PC-9 (cell line): ENCODE data around the gene IL9R. TPM values are rescaled to one million over a fixed set of nuclear protein-coding genes. Genes with fewer than 3 reads are reported as not detected.
A peak's percentile ranks its signal among the peaks of the same experiment; 100 is the strongest.

ENCODE experiments used
- BruUV-seq: library from RNA; stranded (reverse); fragments of 400-500 nt; replicated peaks from 2 replicates; lab custom pipeline; 2021; lab: Mats Ljungman, UMichigan
- CTCF ChIA-PET: fragments of 300-600 bp; sonication (Branson Sonifier 250); formaldehyde crosslinking; loops from one replicate; lab custom pipeline; 2022; ENCODE audit warnings: antibody characterized with exemption; lab: Charles Lee
- POLR2A ChIA-PET: fragments of 300-600 bp; sonication (Branson Sonifier 250); formaldehyde crosslinking; loops from one replicate; lab custom pipeline; 2022; ENCODE audit warnings: antibody characterized with exemption; ENCODE audit not compliant: unreplicated experiment; lab: Charles Lee
- DNase-seq, 2 experiments: peaks; one replicate each; pipeline versions ENCODE4 v3.0.0 to v3.0.0-alpha.2; 2015 to 2022; ENCODE audit warnings: mixed read lengths in 1 of 2
- H2AFZ ChIP-seq: fragments of 200-600 bp; sonication (generic); 2 replicates; pipeline ENCODE4 v1.8.1; 2017; ENCODE audit warnings: antibody characterized with exemption
- H3F3A ChIP-seq: fragments of 200-600 bp; sonication (generic); 2 replicates; pipeline ENCODE4 v1.8.1; 2017; ENCODE audit warnings: antibody characterized with exemption, mild to moderate bottlenecking, low read depth; ENCODE audit not compliant: insufficient read depth
- H3K27ac ChIP-seq: fragments of 200-600 bp; sonication (generic); 2 replicates; pipeline ENCODE4 v1.6.1; 2016; ENCODE audit warnings: mixed run types
- H3K27me3 ChIP-seq: fragments of 200-600 bp; sonication (generic); 2 replicates; pipeline ENCODE4 v1.6.1; 2016; ENCODE audit warnings: low read depth, mixed run types; ENCODE audit not compliant: insufficient read depth
- H3K36me3 ChIP-seq: fragments of 200-600 bp; sonication (generic); 2 replicates; pipeline ENCODE4 v1.6.1; 2016; ENCODE audit warnings: low read depth, mixed run types
- H3K4me1 ChIP-seq: fragments of 200-600 bp; sonication (generic); replicated peaks from 2 replicates; pipeline ENCODE4 v1.6.1; 2016; ENCODE audit warnings: mixed run types; ENCODE audit not compliant: insufficient read depth
- H3K4me2 ChIP-seq: fragments of 200-600 bp; sonication (generic); 2 replicates; pipeline ENCODE4 v1.6.1; 2017; ENCODE audit warnings: mixed run types
- H3K4me3 ChIP-seq: fragments of 200-600 bp; sonication (generic); 2 replicates; pipeline ENCODE4 v1.6.1; 2016; ENCODE audit warnings: mixed run types
- H3K79me2 ChIP-seq: fragments of 200-600 bp; sonication (generic); 2 replicates; pipeline ENCODE4 v1.6.1; 2017; ENCODE audit warnings: low read depth, mixed run types
- H3K9me2 ChIP-seq: fragments of 200-600 bp; sonication (generic); 2 replicates; pipeline ENCODE4 v1.8.1; 2017; ENCODE audit warnings: mild to moderate bottlenecking; ENCODE audit not compliant: insufficient read depth
- H3K9me3 ChIP-seq: fragments of 200-600 bp; sonication (generic); 2 replicates; pipeline ENCODE4 v1.8.1; 2016; ENCODE audit warnings: low read depth; ENCODE audit not compliant: insufficient read depth
- H4K20me1 ChIP-seq: fragments of 200-600 bp; sonication (generic); 2 replicates; pipeline ENCODE4 v1.8.1; 2017; ENCODE audit not compliant: insufficient read depth
- CTCF ChIP-seq: fragments of 200-600 bp; sonication (generic); conservative IDR thresholded peaks from 2 replicates; pipeline ENCODE4 v1.6.1; 2017; ENCODE audit warnings: mixed run types, antibody characterized with exemption, mild to moderate bottlenecking, moderate library complexity
- EZH2 ChIP-seq: fragments of 200-600 bp; sonication (generic); IDR thresholded peaks from 2 replicates; pipeline ENCODE4 v1.8.0; 2017; ENCODE audit warnings: antibody characterized with exemption, low read depth
- intact Hi-C: fragments of 100-400 bp; cut with micrococcal nuclease; formaldehyde crosslinking; loops from one replicate; pipeline ENCODE4 v1.10.0; 2022; ENCODE audit not compliant: unreplicated experiment
- total RNA-seq: library from RNA; stranded (reverse); gene quantifications from 2 replicates; pipeline ENCODE4 v1.2.3, GENCODE V29; 2021

The IL9R gene
- total RNA-seq, 1 experiment from 2014 or later: 2.4 TPM

GRCh38 chrX:156002507-156002906, 5.0 kb downstream of the IL9R start:
- ChIA-PET POLR2A (no interaction called here), CTCF (no interaction called here)
- H2AFZ ChIP-seq: no peak overlapping the region
- H3K9me2 ChIP-seq: no peaks in the 10 kb centered on the region
- H3F3A ChIP-seq: no peaks in the 10 kb centered on the region
- H3K27ac ChIP-seq: no peak overlapping the region
- BruUV-seq: no TSS peak
- no peak overlapping the region for H3K4me2 ChIP-seq
- no peak for TF ChIP-seq EZH2
- TF ChIP-seq CTCF: no peak
- no peaks in the 10 kb centered on the region for H3K9me3 ChIP-seq
- no peak for DNase-seq
- no peaks in the 10 kb centered on the region for H4K20me1 ChIP-seq
- intact Hi-C loops: no loop called here
- H3K36me3 ChIP-seq: no peaks in the 10 kb centered on the region
- no peaks in the 10 kb centered on the region for H3K79me2 ChIP-seq
- H3K27me3 ChIP-seq: no peaks in the 10 kb centered on the region
- no peaks in the 10 kb centered on the region for H3K4me1 ChIP-seq
- H3K4me3 ChIP-seq: no peak overlapping the region

- POLR2A ChIA-PET: no interaction called here
- CTCF ChIA-PET: no interaction called here
- Histone ChIP-seq H3K4me2 (no peak overlapping the region), H3K4me1 (no peaks in the 10 kb centered on the region), H3K9me2 (no peaks in the 10 kb centered on the region), H3K27ac (no peak overlapping the region), H3K27me3 (no peaks in the 10 kb centered on the region), H2AFZ (no peak overlapping the region), H3K36me3 (no peaks in the 10 kb centered on the region), H3K79me2 (no peaks in the 10 kb centered on the region), H3K4me3 (no peak overlapping the region), H4K20me1 (no peaks in the 10 kb centered on the region), H3K9me3 (no peaks in the 10 kb centered on the region), H3F3A (no peaks in the 10 kb centered on the region)
- intact Hi-C loops: no loop called here
- TF ChIP-seq EZH2: no peak
- no peak for TF ChIP-seq CTCF
- DNase-seq: no peak
- no TSS peak for BruUV-seq
These were observed 6.1 kb downstream of the IL9R start for GRCh38 chrX:156003486-156004185.

DNA sequence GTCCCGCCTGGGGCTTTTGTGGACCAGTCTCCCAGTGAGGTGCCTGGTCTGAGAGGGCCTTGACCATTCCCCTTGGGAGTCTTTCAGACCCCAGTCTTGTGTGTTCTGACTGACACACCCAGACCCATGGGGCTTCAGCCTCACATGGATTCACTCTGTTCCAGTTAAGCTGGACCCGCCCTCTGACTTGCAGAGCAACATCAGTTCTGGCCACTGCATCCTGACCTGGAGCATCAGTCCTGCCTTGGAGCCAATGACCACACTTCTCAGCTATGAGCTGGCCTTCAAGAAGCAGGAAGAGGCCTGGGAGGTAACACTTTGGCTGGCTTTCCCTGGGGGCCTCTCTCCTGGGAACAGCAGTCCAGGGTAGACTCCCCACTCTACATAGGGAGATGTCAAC, 6.8 kb downstream of the IL9R start:
- POLR2A ChIA-PET: no interaction called here

More for the DNA sequence above, 6.8 kb downstream of the IL9R start:
- H3K9me3 ChIP-seq: no peaks in the 10 kb centered on the region
- no peak overlapping the region for H3K4me3 ChIP-seq
- H3K36me3 ChIP-seq: no peaks in the 10 kb centered on the region
- no peaks in the 10 kb centered on the region for H3K27me3 ChIP-seq
- CTCF ChIA-PET: no interaction called here
- H3K27ac ChIP-seq: no peak overlapping the region
- peak; percentile 11 to 41 for DNase-seq
- H3K9me2 ChIP-seq: no peaks in the 10 kb centered on the region
- no peaks in the 10 kb centered on the region for H3F3A ChIP-seq
- intact Hi-C loops: no loop called here
- no peak overlapping the region for H3K4me2 ChIP-seq
- no peak for TF ChIP-seq EZH2
- TF ChIP-seq CTCF: no peak
- H3K4me1 ChIP-seq: no peaks in the 10 kb centered on the region
- H3K79me2 ChIP-seq: no peaks in the 10 kb centered on the region
- no TSS peak for BruUV-seq
- no peak overlapping the region for H2AFZ ChIP-seq
- no peaks in the 10 kb centered on the region for H4K20me1 ChIP-seq
